SK-N-SH (cell line): ENCODE measurements around the gene IRF9. TPM values are rescaled to one million over a fixed set of nuclear protein-coding genes. Genes with fewer than 3 reads are reported as not detected.

ENCODE experiments used
- CTCF ChIA-PET: fragments of 300-600, 350-600 bp; formaldehyde crosslinking; extraction: SDS; loops from one replicate; lab custom pipeline; 2021; lab: Yijun Ruan, JAX
- POLR2A ChIA-PET: fragments of 350-600 bp; sonication (Branson Sonifier 250); formaldehyde crosslinking; extraction: SDS; loops from one replicate; lab custom pipeline; 2020; ENCODE audit warnings: antibody characterized with exemption, inconsistent platforms; lab: Yijun Ruan, JAX
- DNase-seq: peaks from one replicate; pipeline ENCODE4 v3.0.0; 2012
- H2AFZ ChIP-seq: fragments of 200-600 bp; sonication (generic); 2 replicates; pipeline ENCODE4 v1.8.1; 2016; ENCODE audit warnings: antibody characterized with exemption, mild to moderate bottlenecking, low read depth
- H3F3A ChIP-seq: fragments of 200-600 bp; sonication (generic); replicated peaks from 2 replicates; pipeline ENCODE3; 2016; ENCODE audit warnings: antibody characterized with exemption, mild to moderate bottlenecking; ENCODE audit not compliant: insufficient read depth
- H3K27ac ChIP-seq, 2 experiments: fragments of 200-500 bp in 1 of 2; fragments of 200-600 bp in 1 of 2; sonication (Bioruptor generic) in 1 of 2; sonication (generic), shearing (Covaris generic) in 1 of 2; 2 replicates each; pipeline versions ENCODE4 v1.5.1 to v1.6.1; 2014 to 2016; ENCODE audit warnings: low read depth in 2 of 2, inconsistent platforms in 1 of 2, low read length in 1 of 2, mild to moderate bottlenecking in 1 of 2, mixed read lengths in 1 of 2
- H3K27me3 ChIP-seq: fragments of 200-600 bp; sonication (generic), shearing (Covaris generic); 2 replicates; pipeline ENCODE4 v1.6.1; 2016; ENCODE audit warnings: mixed run types; ENCODE audit not compliant: insufficient read depth
- H3K36me3 ChIP-seq, 2 experiments: fragments of 200-500 bp in 1 of 2; fragments of 200-600 bp in 1 of 2; sonication (Bioruptor generic) in 1 of 2; sonication (generic) in 1 of 2; replicated peaks in 1 of 2; 2 replicates each; pipeline versions ENCODE3 to v1.5.1; 2014 to 2016; ENCODE audit warnings: low read length in 1 of 2, mild to moderate bottlenecking in 1 of 2; ENCODE audit not compliant: insufficient read depth in 2 of 2, control insufficient read depth in 1 of 2
- H3K4me1 ChIP-seq, 2 experiments: fragments of 200-500 bp in 1 of 2; fragments of 200-600 bp in 1 of 2; sonication (Bioruptor generic) in 1 of 2; sonication (generic), shearing (Covaris generic) in 1 of 2; 2 replicates each; pipeline versions ENCODE4 v1.5.1 to v1.6.1; 2014 to 2016; ENCODE audit warnings: low read depth in 1 of 2, low read length in 1 of 2, mixed run types in 1 of 2; ENCODE audit not compliant: insufficient read depth in 2 of 2, control insufficient read depth in 1 of 2
- H3K4me2 ChIP-seq: fragments of 200-600 bp; sonication (generic), shearing (Covaris generic); 2 replicates; pipeline ENCODE4 v1.6.1; 2017; ENCODE audit warnings: mixed run types
- H3K4me3 ChIP-seq, 2 experiments: fragments of 200-500 bp in 1 of 2; fragments of 200-600 bp in 1 of 2; sonication (Bioruptor generic) in 1 of 2; sonication (generic), shearing (Covaris generic) in 1 of 2; 2 replicates each; pipeline versions ENCODE4 v1.5.1 to v1.8.1; 2014 to 2016; ENCODE audit warnings: low read depth in 2 of 2, inconsistent platforms in 1 of 2, low read length in 1 of 2, mild to moderate bottlenecking in 1 of 2, mixed read lengths in 1 of 2, moderate library complexity in 1 of 2
- H3K79me2 ChIP-seq: fragments of 200-600 bp; sonication (generic); 2 replicates; pipeline ENCODE4 v1.8.1; 2017; ENCODE audit warnings: mild to moderate bottlenecking; ENCODE audit not compliant: insufficient read depth
- H3K9ac ChIP-seq: fragments of 200-600 bp; sonication (generic); 2 replicates; pipeline ENCODE4 v1.6.1; 2017; ENCODE audit warnings: mixed run types
- H3K9me2 ChIP-seq: fragments of 200-600 bp; sonication (generic); 2 replicates; pipeline ENCODE4 v1.6.1; 2017; ENCODE audit warnings: mixed run types
- H3K9me3 ChIP-seq: fragments of 200-600 bp; sonication (generic); 2 replicates; pipeline ENCODE4 v1.6.1; 2017; ENCODE audit warnings: mixed run types, mild to moderate bottlenecking, moderate library complexity
- H4K20me1 ChIP-seq: fragments of 200-600 bp; sonication (generic); 2 replicates; pipeline ENCODE4 v1.6.1; 2017; ENCODE audit warnings: mild to moderate bottlenecking, mixed run types; ENCODE audit not compliant: insufficient read depth
- CHD2 ChIP-seq: fragments of 150-350 bp; IDR thresholded peaks from 2 replicates; pipeline ENCODE4 v1.6.1; 2018; ENCODE audit warnings: low read length; ENCODE audit not compliant: partially characterized antibody
- GATA2 ChIP-seq: sonication (generic); formaldehyde crosslinking; IDR thresholded peaks from 2 replicates; pipeline ENCODE4 v1.5.0; 2020; ENCODE audit warnings: mild to moderate bottlenecking, missing genetic modification reagents
- MXI1 ChIP-seq: IDR thresholded peaks from 2 replicates; pipeline ENCODE4 v1.6.1; 2012; ENCODE audit warnings: mild to moderate bottlenecking, low read depth, low read length, improper control_type of control experiment
- RCOR1 ChIP-seq: fragments of 150-350 bp; IDR thresholded peaks from 2 replicates; pipeline ENCODE4 v1.6.1; 2017; ENCODE audit warnings: antibody characterized with exemption, low read length
- RXRA ChIP-seq: IDR thresholded peaks from 2 replicates; pipeline ENCODE4 v1.4.0; 2012; ENCODE audit warnings: low read depth, mild to moderate bottlenecking, borderline replicate concordance
- SMC3 ChIP-seq: IDR thresholded peaks from 2 replicates; pipeline ENCODE4 v1.6.1; 2012; ENCODE audit warnings: low read depth, low read length, improper control_type of control experiment
- WGBS: methylation state at CpG from one replicate; pipeline ENCODE4 v1.1.6; 2017; ENCODE audit warnings: low lambda C conversion rate; 5-methylcytosine and 5-hydroxymethylcytosine counted together
- polyA plus RNA-seq, 3 experiments: library from polyadenylated mRNA; depleted of rRNA; stranded (reverse); fragments of >200 nt; gene quantifications; 2 replicates each; pipeline ENCODE4 v1.2.3, GENCODE V29; 2012
- TF ChIP-seq, protein P1 (sequence below): IDR thresholded peaks from 2 replicates; pipeline ENCODE4 v1.4.0; 2012; ENCODE audit warnings: low read depth
- TF ChIP-seq, protein P2 (sequence below): IDR thresholded peaks from 2 replicates; pipeline ENCODE4; 2012

IRF9 gene
- polyA plus RNA-seq, 1 of the 3 experiments (the other 2 are of a cell fraction): 37.6 TPM

DNA sequence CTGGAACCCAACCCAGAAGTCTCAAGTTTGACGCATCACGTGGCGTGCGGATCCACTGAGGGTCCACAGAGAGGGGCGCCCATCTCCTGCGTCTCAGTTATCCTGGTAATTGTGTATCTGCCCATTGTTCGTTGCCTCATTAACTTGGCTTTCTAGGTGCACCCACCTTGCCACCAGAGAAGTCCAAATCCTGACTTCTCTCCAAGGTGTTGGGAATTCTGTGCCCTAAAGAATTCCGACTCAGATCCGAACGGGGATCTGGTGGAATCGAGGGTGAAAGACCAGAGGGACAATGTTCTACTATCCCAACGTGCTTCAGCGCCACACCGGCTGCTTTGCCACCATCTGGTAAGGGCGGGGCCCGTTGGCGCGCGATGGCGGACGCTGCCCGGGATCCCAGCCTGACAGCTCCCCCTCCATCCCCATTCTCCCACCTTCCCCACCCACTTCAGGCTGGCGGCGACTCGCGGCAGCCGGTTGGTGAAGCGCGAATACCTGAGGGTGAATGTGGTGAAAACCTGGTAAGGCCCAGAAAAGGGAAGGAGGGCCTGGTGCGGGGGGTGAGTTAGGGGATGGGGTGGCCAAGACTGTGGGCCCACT, 11.3 kb downstream of the IRF9 start:
- H3K9me2 ChIP-seq: no peaks in the 10 kb centered on the region
- TF ChIP-seq, protein P1, sequence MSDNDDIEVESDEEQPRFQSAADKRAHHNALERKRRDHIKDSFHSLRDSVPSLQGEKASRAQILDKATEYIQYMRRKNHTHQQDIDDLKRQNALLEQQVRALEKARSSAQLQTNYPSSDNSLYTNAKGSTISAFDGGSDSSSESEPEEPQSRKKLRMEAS: 0 out of 2 replicates have a peak, but pooled peaks have one; percentile 23
- TF ChIP-seq RCOR1 (no peak), SMC3 (no peak)
- DNase-seq: peak; percentile 79
- H3K4me2 ChIP-seq: peak overlapping the region; percentile 53
- WGBS: 39% methylated on average over 21 of the region's 30 CpGs
- no peaks in the 10 kb centered on the region for H3K9me3 ChIP-seq
- H3K36me3 ChIP-seq: peaks cover 0 to 10% of the 10 kb centered on the region in 2 experiments
- ChIA-PET CTCF (interaction anchor here (0.8 to 2.7 kb wide), 4 partner anchors 11 to 114 kb away, joined by 3 to 23 read pairs (median 7); partner anchors contain the start of gene IRF9), POLR2A (interaction anchor here (0.6 to 3.1 kb wide), 5 partner anchors 9 to 25 kb away, joined by 4 to 21 read pairs (median 4); partner anchors contain the start of genes IPO4, IRF9, PSME2 and RNF31)
- peak overlapping the region; percentile 46 to 54; a peak in 3 of 4 replicates for H3K4me3 ChIP-seq
- peak overlapping the region in 1 of 2 experiments; percentile 90; a peak in 2 of 4 replicates for H3K27ac ChIP-seq
- no peaks in the 10 kb centered on the region for H3K79me2 ChIP-seq
- H3K27me3 ChIP-seq: no peaks in the 10 kb centered on the region
- H3K4me1 ChIP-seq: peaks cover 0 to 17% of the 10 kb centered on the region in 2 experiments; a peak in 1 of 4 replicates
- no peak overlapping the region for H2AFZ ChIP-seq
- peaks cover 3% of the 10 kb centered on the region for H3F3A ChIP-seq
- H4K20me1 ChIP-seq: no peaks in the 10 kb centered on the region
- H3K9ac ChIP-seq: no peak overlapping the region

DNA sequence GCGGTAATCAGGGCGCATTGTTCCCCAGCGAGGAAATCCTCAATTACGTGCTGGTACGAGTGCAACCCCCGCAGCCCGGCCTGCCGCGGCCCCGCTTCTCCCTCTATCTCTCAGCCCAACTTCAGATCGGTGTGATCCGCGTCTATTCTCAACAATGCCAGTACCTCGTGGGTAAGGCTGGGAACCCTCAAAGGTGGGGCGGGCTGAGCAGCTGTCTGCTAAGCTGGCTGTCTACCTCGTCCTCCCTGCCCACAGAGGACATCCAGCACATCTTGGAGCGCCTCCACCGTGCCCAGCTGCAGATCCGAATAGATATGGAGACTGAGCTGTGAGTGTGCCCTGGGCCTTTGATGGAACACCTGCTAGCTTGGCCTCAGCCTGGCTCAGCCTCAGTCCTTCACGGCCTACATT, 11.8 kb downstream of the IRF9 start:
- H3K9ac ChIP-seq: no peak overlapping the region
- peaks cover 0 to 10% of the 10 kb centered on the region in 2 experiments for H3K36me3 ChIP-seq
- POLR2A ChIA-PET: interaction anchor here (1.4 to 3.1 kb wide), 4 partner anchors 9 to 26 kb away, joined by 4 to 21 read pairs (median 8); partner anchors contain the start of genes IPO4, IRF9, PSME2 and RNF31
- DNase-seq: peak; percentile 42
- no peaks in the 10 kb centered on the region for H3K79me2 ChIP-seq
- WGBS: 63% methylated on average over 19 of the region's 20 CpGs
- H3K4me3 ChIP-seq: peak overlapping the region in 1 of 2 experiments; percentile 54; a peak in 3 of 4 replicates
- H2AFZ ChIP-seq: no peak overlapping the region
- H3F3A ChIP-seq: peaks cover 3% of the 10 kb centered on the region
- H3K4me1 ChIP-seq: peaks cover 0 to 18% of the 10 kb centered on the region in 2 experiments; a peak in 1 of 4 replicates
- H3K9me3 ChIP-seq: no peaks in the 10 kb centered on the region
- CTCF ChIA-PET: interaction anchor here (0.8 to 2.7 kb wide), 4 partner anchors 12 to 114 kb away, joined by 3 to 23 read pairs (median 7); partner anchors contain the start of gene IRF9
- peak overlapping the region in 1 of 2 experiments; percentile 90; a peak in 2 of 4 replicates for H3K27ac ChIP-seq
- H3K4me2 ChIP-seq: peak overlapping the region; percentile 53
- H3K27me3 ChIP-seq: no peaks in the 10 kb centered on the region
- H3K9me2 ChIP-seq: no peaks in the 10 kb centered on the region
- no peaks in the 10 kb centered on the region for H4K20me1 ChIP-seq
- TF ChIP-seq RXRA: no peak
- TF ChIP-seq, protein P2, sequence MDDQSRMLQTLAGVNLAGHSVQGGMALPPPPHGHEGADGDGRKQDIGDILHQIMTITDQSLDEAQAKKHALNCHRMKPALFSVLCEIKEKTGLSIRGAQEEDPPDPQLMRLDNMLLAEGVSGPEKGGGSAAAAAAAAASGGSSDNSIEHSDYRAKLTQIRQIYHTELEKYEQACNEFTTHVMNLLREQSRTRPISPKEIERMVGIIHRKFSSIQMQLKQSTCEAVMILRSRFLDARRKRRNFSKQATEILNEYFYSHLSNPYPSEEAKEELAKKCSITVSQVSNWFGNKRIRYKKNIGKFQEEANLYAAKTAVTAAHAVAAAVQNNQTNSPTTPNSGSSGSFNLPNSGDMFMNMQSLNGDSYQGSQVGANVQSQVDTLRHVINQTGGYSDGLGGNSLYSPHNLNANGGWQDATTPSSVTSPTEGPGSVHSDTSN: no peak
- peak; percentile 48; the same call in 1 of the 2 replicates for TF ChIP-seq GATA2 (CRISPR knock-in tag)
- no peak for TF ChIP-seq MXI1
- no peak for TF ChIP-seq CHD2
- no peak for TF ChIP-seq SMC3
